ENCODE measurements around the gene CPAMD8. TPM values are rescaled to one million over a fixed set of nuclear protein-coding genes. Genes with fewer than 3 reads are reported as not detected.

Gene CPAMD8
- total and polyA plus RNA-seq, 2 donors (not counting 1 experiment from before 2014, with no cell fraction given): 1.1 to 2.7 TPM

DNA sequence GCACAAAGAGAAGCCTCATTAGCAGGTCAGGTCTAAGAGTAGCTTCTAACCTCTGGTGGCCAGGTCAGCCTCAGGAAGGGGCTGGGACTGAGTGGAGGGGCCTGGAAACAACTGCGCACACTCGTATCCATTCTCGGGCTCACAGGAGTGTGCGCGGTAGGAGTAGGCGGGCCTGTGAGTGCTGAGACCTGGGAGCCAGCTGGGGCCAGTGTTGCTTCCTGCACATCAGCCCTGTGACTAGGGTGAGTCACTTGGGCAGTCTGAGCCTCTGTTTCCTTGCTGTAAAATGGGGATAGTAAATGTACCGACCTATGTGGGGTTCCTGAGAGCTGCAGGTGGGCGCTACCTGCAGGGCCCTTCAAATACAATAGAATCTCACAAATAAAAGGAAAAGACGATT, 170.5 kb downstream of the CPAMD8 start:
- CTCF ChIA-PET: interaction anchor here (0.6 kb wide), 1 partner anchor 9 kb away, joined by 3 read pairs; no protein-coding TSS in a partner anchor
- Mint-ChIP-seq H3K27ac (no peak overlapping the region), H3K4me3 (no peak overlapping the region), H3K9me3 (ENCODE audit: insufficient read depth) (no peaks in the 10 kb centered on the region), H3K27me3 (no peaks in the 10 kb centered on the region), H3K4me1 (peaks cover 5% of the 10 kb centered on the region)
- H3K9ac ChIP-seq (ENCODE audit: low read length): no peak overlapping the region
- H3K4me2 ChIP-seq (replicated peaks; ENCODE audit: low read depth, low read length, poor library complexity, severe bottlenecking): no peak overlapping the region
- intact Hi-C loops (cut with micrococcal nuclease): no loop called here
- no peak for DNase-seq
- ATAC-seq (ENCODE audit: low read depth): no peak
- peaks cover 0 to 44% of the 10 kb centered on the region in 2 experiments for H3K36me3 ChIP-seq (replicated peaks in 1 of 2; ENCODE audit: control extremely low read depth in 1 of 2, control insufficient read depth in 1 of 2, extremely low read depth in 1 of 2, insufficient read depth in 2 of 2, low read length in 1 of 2)
- WGBS (ENCODE audit: insufficient coverage): 99% methylated on average over 7 of the region's 9 CpGs
- TF ChIP-seq, protein P1, sequence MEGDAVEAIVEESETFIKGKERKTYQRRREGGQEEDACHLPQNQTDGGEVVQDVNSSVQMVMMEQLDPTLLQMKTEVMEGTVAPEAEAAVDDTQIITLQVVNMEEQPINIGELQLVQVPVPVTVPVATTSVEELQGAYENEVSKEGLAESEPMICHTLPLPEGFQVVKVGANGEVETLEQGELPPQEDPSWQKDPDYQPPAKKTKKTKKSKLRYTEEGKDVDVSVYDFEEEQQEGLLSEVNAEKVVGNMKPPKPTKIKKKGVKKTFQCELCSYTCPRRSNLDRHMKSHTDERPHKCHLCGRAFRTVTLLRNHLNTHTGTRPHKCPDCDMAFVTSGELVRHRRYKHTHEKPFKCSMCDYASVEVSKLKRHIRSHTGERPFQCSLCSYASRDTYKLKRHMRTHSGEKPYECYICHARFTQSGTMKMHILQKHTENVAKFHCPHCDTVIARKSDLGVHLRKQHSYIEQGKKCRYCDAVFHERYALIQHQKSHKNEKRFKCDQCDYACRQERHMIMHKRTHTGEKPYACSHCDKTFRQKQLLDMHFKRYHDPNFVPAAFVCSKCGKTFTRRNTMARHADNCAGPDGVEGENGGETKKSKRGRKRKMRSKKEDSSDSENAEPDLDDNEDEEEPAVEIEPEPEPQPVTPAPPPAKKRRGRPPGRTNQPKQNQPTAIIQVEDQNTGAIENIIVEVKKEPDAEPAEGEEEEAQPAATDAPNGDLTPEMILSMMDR (IDR thresholded peaks at IDR 0.05): no peak
- TF ChIP-seq EZH2 (IDR thresholded peaks at IDR 0.05; ENCODE audit: borderline replicate concordance, insufficient read depth, low read depth, low read length, poor library complexity, severe bottlenecking): no peak
- POLR2A ChIA-PET: no interaction called here
- no peaks in the 10 kb centered on the region for H3K4me1 ChIP-seq (ENCODE audit: control insufficient read depth in 2 of 2, insufficient read depth in 2 of 2, low read length in 2 of 2)
- H3K9me3 ChIP-seq (ENCODE audit: control extremely low read depth in 1 of 3, control insufficient read depth in 2 of 3, insufficient read depth in 1 of 3, low read length in 2 of 3): no peaks in the 10 kb centered on the region
- no peak overlapping the region for H3K27ac ChIP-seq (ENCODE audit: low read length in 2 of 2)
- no peaks in the 10 kb centered on the region for H3K79me2 ChIP-seq (ENCODE audit: control insufficient read depth, insufficient read depth, low read length)
- H3K4me3 ChIP-seq (ENCODE audit: control extremely low read depth in 1 of 5, extremely low read depth in 1 of 5, insufficient read depth in 1 of 5, low read depth in 2 of 5, low read length in 4 of 5): no peak overlapping the region
- no peaks in the 10 kb centered on the region for H3K27me3 ChIP-seq (replicated peaks in 1 of 4; ENCODE audit: control extremely low read depth in 1 of 4, control insufficient read depth in 3 of 4, insufficient read depth in 4 of 4, low read length in 3 of 4)
- no peak overlapping the region for H2AFZ ChIP-seq (ENCODE audit: insufficient read depth, low read depth, low read length, poor library complexity, severe bottlenecking)
- no peaks in the 10 kb centered on the region for H4K20me1 ChIP-seq (ENCODE audit: control insufficient read depth, insufficient read depth, low read length, poor library complexity, severe bottlenecking)

DNA sequence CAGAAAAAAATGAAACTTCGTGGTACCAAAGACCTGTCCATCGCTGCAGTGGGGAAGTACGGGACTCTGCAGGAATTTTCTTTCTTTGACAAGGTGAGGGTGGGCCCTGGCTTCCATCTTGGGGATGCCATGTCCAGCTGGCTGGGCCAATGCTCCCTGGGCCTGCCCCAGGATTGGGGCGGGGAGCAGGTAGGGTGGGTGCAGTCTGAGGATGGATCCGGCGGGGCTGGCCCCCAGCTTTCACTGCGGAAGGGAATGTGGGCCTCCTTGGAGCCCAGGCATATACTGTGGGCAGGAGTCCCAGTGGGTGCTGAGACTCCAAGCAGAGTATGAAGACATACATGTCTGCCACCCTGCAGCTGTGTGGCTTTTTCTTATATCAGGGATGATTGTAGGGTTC, 173.5 kb downstream of the CPAMD8 start:
- DNase-seq (no peak), ATAC-seq (ENCODE audit: low read depth) (no peak)
- ChIA-PET CTCF (no interaction called here), POLR2A (no interaction called here)
- H3K4me3 ChIP-seq (ENCODE audit: control extremely low read depth in 1 of 5, extremely low read depth in 1 of 5, insufficient read depth in 1 of 5, low read depth in 2 of 5, low read length in 4 of 5): no peak overlapping the region
- no peaks in the 10 kb centered on the region for H3K9me3 ChIP-seq (ENCODE audit: control extremely low read depth in 1 of 3, control insufficient read depth in 2 of 3, insufficient read depth in 1 of 3, low read length in 2 of 3)
- H3K4me2 ChIP-seq (replicated peaks; ENCODE audit: low read depth, low read length, poor library complexity, severe bottlenecking): no peak overlapping the region
- intact Hi-C loops (cut with micrococcal nuclease): no loop called here
- Mint-ChIP-seq H3K27me3 (no peaks in the 10 kb centered on the region), H3K27ac (no peak overlapping the region), H3K9me3 (ENCODE audit: insufficient read depth) (no peaks in the 10 kb centered on the region), H3K4me1 (no peaks in the 10 kb centered on the region), H3K4me3 (no peak overlapping the region)
- H3K27me3 ChIP-seq (replicated peaks in 1 of 4; ENCODE audit: control extremely low read depth in 1 of 4, control insufficient read depth in 3 of 4, insufficient read depth in 4 of 4, low read length in 3 of 4): no peaks in the 10 kb centered on the region
- no peaks in the 10 kb centered on the region for H4K20me1 ChIP-seq (ENCODE audit: control insufficient read depth, insufficient read depth, low read length, poor library complexity, severe bottlenecking)
- H3K36me3 ChIP-seq (replicated peaks in 1 of 2; ENCODE audit: control extremely low read depth in 1 of 2, control insufficient read depth in 1 of 2, extremely low read depth in 1 of 2, insufficient read depth in 2 of 2, low read length in 1 of 2): peaks cover 0 to 64% of the 10 kb centered on the region in 2 experiments
- no peaks in the 10 kb centered on the region for H3K4me1 ChIP-seq (ENCODE audit: control insufficient read depth in 2 of 2, insufficient read depth in 2 of 2, low read length in 2 of 2)
- TF ChIP-seq EZH2 (IDR thresholded peaks at IDR 0.05; ENCODE audit: borderline replicate concordance, insufficient read depth, low read depth, low read length, poor library complexity, severe bottlenecking): no peak
- TF ChIP-seq, protein P1 (IDR thresholded peaks at IDR 0.05): no peak
- WGBS (ENCODE audit: insufficient coverage): 98% methylated on average over 5 of the region's 7 CpGs
- no peak overlapping the region for H2AFZ ChIP-seq (ENCODE audit: insufficient read depth, low read depth, low read length, poor library complexity, severe bottlenecking)
- no peak overlapping the region for H3K9ac ChIP-seq (ENCODE audit: low read length)
- no peaks in the 10 kb centered on the region for H3K79me2 ChIP-seq (ENCODE audit: control insufficient read depth, insufficient read depth, low read length)
- H3K27ac ChIP-seq (ENCODE audit: low read length in 2 of 2): no peak overlapping the region
